HFF-Myc (cell line): ENCODE data around the gene MEIG1.
"Not testable (repeated sequence)": the region's sequence is repeated elsewhere in the genome, so short reads cannot be mapped to it uniquely, and the experiment has no call there.

ENCODE experiments used
- DNase-seq: peaks from one replicate; pipeline ENCODE4 v3.0.0-alpha.2; 2011; ENCODE audit warnings: low read depth; ENCODE audit errors: extremely low read depth
- H3K4me3 ChIP-seq: replicated peaks from 2 replicates; pipeline ENCODE4 v1.5.1; 2011; ENCODE audit warnings: low read depth, mild to moderate bottlenecking, control low read depth, low read length
- TF ChIP-seq, protein P1 (sequence below): IDR thresholded peaks from 2 replicates; pipeline ENCODE4 v1.5.1; 2012; ENCODE audit warnings: mild to moderate bottlenecking, low read depth, low read length, control low read depth; ENCODE audit errors: missing control alignments

Gene MEIG1

DNA sequence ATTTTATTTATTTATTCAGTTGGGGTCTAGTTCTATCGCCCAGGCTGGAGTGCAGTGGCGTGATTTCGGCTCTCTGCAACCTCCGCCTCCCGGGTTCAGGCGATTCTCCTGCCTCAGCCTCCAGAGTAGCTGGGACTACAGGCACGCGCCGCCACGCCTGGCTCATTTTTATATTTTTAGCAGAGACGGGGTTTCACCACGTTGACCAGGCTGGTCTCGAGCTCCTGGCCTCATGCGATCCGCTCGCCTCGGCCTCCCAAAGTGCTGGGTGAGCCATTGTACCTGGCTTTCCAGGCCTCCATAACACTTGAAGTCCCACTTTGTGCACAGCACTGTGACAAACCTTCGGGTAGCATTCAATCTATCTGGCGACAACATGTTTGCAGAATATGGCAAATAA lies 4.3 kb upstream of the MEIG1 start:
- no peak for DNase-seq
- TF ChIP-seq, protein P1, sequence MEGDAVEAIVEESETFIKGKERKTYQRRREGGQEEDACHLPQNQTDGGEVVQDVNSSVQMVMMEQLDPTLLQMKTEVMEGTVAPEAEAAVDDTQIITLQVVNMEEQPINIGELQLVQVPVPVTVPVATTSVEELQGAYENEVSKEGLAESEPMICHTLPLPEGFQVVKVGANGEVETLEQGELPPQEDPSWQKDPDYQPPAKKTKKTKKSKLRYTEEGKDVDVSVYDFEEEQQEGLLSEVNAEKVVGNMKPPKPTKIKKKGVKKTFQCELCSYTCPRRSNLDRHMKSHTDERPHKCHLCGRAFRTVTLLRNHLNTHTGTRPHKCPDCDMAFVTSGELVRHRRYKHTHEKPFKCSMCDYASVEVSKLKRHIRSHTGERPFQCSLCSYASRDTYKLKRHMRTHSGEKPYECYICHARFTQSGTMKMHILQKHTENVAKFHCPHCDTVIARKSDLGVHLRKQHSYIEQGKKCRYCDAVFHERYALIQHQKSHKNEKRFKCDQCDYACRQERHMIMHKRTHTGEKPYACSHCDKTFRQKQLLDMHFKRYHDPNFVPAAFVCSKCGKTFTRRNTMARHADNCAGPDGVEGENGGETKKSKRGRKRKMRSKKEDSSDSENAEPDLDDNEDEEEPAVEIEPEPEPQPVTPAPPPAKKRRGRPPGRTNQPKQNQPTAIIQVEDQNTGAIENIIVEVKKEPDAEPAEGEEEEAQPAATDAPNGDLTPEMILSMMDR = no peak
- peak overlapping the region; percentile 71 for H3K4me3 ChIP-seq

DNA sequence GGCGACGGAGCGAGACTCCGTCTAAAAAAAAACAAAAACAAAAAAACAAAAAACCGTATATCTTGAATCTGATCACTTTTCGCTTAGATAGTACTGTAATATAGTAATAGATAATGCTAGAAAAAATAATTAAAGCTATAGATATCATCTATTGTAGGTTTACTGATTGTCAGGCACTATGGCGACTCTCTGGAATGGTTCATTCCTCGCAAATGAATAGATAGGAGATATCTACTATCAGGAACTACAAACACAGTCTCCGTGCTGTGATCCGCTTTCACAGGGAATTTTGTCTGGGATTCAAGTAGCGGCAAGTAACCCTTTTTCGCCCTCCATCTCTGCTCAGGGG lies 342 bp upstream of the MEIG1 start:
- TF ChIP-seq, protein P1 = no peak
- H3K4me3 ChIP-seq = peak overlapping the region; percentile 84
- no peak for DNase-seq

DNA sequence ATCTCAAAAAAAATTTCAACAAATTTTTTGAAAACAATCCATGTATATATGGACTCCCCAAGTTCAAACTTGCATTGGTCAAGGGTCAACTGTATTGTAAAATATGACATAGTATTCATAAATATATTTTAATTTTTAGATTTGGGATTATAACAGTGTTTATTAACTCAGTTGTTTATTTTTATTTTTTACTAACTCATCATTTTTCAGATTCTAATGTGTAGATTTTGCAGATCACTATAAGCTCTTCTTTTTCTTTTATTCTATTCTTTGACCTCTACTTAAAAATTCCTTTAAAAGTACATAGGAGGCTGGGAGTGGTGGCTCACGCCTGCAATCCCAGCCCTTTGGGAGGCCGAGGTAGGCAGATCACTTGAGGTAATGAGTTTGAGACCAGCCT lies 8.7 kb downstream of the MEIG1 start:
- no peak overlapping the region for H3K4me3 ChIP-seq
- DNase-seq = no peak
- TF ChIP-seq, protein P1 = no peak

GRCh38 chr10:14971867-14972448 lies 12.8 kb downstream of the MEIG1 start:
- TF ChIP-seq, protein P1 = peak; percentile 66
- H3K4me3 ChIP-seq = no peak overlapping the region
- DNase-seq = no peak

DNA sequence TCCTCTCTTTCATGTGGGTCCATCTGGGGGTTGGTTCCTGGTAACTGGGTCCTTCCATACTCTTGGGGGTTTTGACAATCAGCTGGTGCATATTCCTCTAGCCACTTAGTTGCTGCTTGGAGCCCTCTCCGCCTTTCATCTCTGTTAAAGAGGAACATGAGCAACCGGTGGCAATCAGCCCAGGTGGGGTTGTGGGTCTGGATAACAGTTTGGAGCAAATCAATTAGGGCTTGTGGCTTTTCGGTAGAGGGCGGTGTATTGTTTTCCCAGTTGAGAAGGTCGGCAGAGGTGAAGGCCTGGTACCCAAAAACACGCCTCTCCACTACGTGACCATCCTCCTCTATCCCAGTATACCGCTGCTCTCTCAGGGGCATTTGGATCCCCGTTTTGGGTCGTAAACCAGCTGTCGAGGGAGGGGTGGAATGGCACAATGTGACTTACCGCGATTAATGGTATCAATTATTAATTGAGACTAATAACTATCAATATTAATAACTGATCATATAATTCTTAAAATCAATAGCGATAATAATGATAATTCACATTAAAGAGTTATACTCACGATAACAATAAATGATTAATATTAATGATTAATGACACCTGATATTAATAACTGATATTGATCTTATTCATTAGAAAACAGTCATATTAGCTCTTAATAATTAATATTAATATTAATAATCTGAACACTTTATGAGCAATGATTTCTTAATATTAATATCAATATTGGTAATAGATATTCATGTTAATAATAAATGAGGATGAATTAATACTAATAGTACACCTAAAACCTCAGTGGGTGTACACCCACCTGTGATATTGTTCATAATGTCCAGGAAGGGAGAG lies 15.2 kb downstream of the MEIG1 start:
- not testable (repeated sequence) for DNase-seq, H3K4me3 ChIP-seq

- TF ChIP-seq, protein P1 = peak; percentile 32
- no peak overlapping the region for H3K4me3 ChIP-seq
- no peak for DNase-seq
These were observed 16.6 kb downstream of the MEIG1 start for GRCh38 chr10:14975672-14976273.

GRCh38 chr10:14982744-14983143 lies 23.6 kb downstream of the MEIG1 start:
- TF ChIP-seq, protein P1 = no peak
- no peak for DNase-seq
- no peak overlapping the region for H3K4me3 ChIP-seq

GRCh38 chr10:14989552-14989951 lies 30.4 kb downstream of the MEIG1 start:
- not testable (repeated sequence) for H3K4me3 ChIP-seq, DNase-seq
